ENCODE results near the gene FBLIM1. TPM values are rescaled to one million over a fixed set of nuclear protein-coding genes. Genes with fewer than 3 reads are reported as not detected.
"Not testable (repeated sequence)": the region's sequence is repeated elsewhere in the genome, so short reads cannot be mapped to it uniquely, and the experiment has no call there.

The FBLIM1 gene
- total and polyA plus RNA-seq, 2 experiments from 2014 or later = 117 to 120 TPM

DNA sequence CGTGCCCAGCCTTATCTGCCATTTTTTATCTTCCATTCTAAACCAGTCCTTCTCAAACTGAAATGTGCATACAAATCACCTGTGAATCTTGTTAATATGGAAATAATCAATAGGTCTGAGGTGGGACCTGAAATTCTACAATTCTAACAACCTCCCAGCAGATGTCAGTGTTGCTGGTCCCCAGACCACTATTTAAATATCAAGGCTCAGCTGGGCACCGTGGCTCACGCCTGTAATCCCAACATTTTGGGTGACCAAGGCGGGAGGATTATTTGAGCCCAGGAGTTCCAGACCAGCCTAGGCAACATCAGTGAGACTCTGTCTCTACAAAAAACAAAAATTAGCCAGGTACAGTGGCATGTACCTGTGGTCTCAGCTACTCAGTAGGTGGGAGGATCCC is 44.8 kb downstream of the FBLIM1 start:
- H3K36me3 ChIP-seq (replicated peaks; ENCODE audit: insufficient read depth, low read depth) = no peaks in the 10 kb centered on the region
- H3K27ac ChIP-seq = no peak overlapping the region
- H3K27me3 ChIP-seq = no peaks in the 10 kb centered on the region
- TF ChIP-seq, protein P1, sequence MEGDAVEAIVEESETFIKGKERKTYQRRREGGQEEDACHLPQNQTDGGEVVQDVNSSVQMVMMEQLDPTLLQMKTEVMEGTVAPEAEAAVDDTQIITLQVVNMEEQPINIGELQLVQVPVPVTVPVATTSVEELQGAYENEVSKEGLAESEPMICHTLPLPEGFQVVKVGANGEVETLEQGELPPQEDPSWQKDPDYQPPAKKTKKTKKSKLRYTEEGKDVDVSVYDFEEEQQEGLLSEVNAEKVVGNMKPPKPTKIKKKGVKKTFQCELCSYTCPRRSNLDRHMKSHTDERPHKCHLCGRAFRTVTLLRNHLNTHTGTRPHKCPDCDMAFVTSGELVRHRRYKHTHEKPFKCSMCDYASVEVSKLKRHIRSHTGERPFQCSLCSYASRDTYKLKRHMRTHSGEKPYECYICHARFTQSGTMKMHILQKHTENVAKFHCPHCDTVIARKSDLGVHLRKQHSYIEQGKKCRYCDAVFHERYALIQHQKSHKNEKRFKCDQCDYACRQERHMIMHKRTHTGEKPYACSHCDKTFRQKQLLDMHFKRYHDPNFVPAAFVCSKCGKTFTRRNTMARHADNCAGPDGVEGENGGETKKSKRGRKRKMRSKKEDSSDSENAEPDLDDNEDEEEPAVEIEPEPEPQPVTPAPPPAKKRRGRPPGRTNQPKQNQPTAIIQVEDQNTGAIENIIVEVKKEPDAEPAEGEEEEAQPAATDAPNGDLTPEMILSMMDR (IDR thresholded peaks at IDR 0.05; ENCODE audit: poor library complexity) = peak; percentile 52
- TF ChIP-seq EZH2 (IDR thresholded peaks at IDR 0.05; ENCODE audit: borderline replicate concordance) (no peak), EZH2phosphoT487 (IDR thresholded peaks at IDR 0.05; ENCODE audit: low read depth, severe bottlenecking, unreplicated experiment) (no peak)
- no peak overlapping the region for H2AFZ ChIP-seq
- H3K4me3 ChIP-seq = no peak overlapping the region
- no peak overlapping the region for H3K4me2 ChIP-seq
- WGBS (ENCODE audit: low lambda C conversion rate, missing lambda C conversion rate) = 34% methylated on average over 4 of the region's 4 CpGs
- DNase-seq (ENCODE audit: low spot score) = peak; percentile 48
- no peaks in the 10 kb centered on the region for H3K79me2 ChIP-seq
- H3K4me1 ChIP-seq (ENCODE audit: insufficient read depth) = peaks cover 27% of the 10 kb centered on the region
- no peaks in the 10 kb centered on the region for H3K9me2 ChIP-seq (replicated peaks; ENCODE audit: insufficient read depth)
- H3K9me3 ChIP-seq (ENCODE audit: low read depth) = no peaks in the 10 kb centered on the region
- H4K20me1 ChIP-seq (ENCODE audit: insufficient read depth, poor library complexity, severe bottlenecking) = no peaks in the 10 kb centered on the region

DNA sequence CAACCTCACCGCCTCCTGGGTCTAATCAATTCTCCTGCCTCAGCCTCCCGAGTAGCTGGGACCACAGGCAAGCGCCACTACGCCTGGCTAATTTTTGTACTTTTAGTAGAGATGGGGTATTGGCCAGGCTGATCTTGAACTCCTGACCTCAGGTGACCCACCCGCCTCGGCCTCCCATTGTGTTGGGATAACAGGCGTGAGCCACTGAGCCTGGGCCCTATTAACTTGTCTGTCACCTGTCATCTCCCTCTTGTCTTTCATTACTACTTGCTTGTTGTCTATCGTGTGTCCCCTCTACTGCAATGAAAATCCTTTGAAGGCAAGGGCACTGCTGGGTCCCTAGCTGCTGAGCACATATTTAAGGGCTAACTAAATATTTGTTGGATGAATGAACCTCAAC is 45.5 kb downstream of the FBLIM1 start:
- TF ChIP-seq EZH2phosphoT487 (IDR thresholded peaks at IDR 0.05; ENCODE audit: low read depth, severe bottlenecking, unreplicated experiment) (no peak), EZH2 (IDR thresholded peaks at IDR 0.05; ENCODE audit: borderline replicate concordance) (no peak)
- TF ChIP-seq, protein P1 (IDR thresholded peaks at IDR 0.05; ENCODE audit: poor library complexity) = no peak
- no peaks in the 10 kb centered on the region for H3K27me3 ChIP-seq
- no peaks in the 10 kb centered on the region for H3K9me2 ChIP-seq (replicated peaks; ENCODE audit: insufficient read depth)
- no peaks in the 10 kb centered on the region for H3K36me3 ChIP-seq (replicated peaks; ENCODE audit: insufficient read depth, low read depth)
- DNase-seq (ENCODE audit: low spot score) = no peak
- H2AFZ ChIP-seq = no peak overlapping the region
- H3K4me2 ChIP-seq = no peak overlapping the region
- H3K4me3 ChIP-seq = no peak overlapping the region
- 78% methylated on average over 8 of the region's 8 CpGs for WGBS (ENCODE audit: low lambda C conversion rate, missing lambda C conversion rate)
- peaks cover 24% of the 10 kb centered on the region for H3K4me1 ChIP-seq (ENCODE audit: insufficient read depth)
- no peaks in the 10 kb centered on the region for H3K9me3 ChIP-seq (ENCODE audit: low read depth)
- H4K20me1 ChIP-seq (ENCODE audit: insufficient read depth, poor library complexity, severe bottlenecking) = no peaks in the 10 kb centered on the region
- no peak overlapping the region for H3K27ac ChIP-seq
- no peaks in the 10 kb centered on the region for H3K79me2 ChIP-seq

DNA sequence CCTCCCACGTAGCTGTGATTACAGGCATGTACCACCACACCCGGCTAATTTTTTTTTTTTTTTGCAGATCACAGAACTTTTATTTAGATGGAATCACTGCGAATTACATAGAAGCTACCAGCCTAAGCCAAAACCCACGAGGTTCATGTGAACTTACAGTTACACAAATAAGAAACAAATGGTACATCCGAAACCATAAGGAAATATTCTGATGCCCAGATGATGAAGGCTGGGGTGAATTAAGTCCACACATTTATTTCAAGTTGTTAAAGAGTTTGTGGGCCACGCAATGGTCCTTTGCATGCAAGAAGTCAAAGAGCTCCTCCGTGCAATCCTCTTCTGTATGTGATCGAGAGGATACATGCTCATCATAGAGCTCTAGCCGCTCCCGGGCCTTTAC is 48.5 kb downstream of the FBLIM1 start:
- Histone ChIP-seq H3K27ac (no peak overlapping the region), H2AFZ (no peak overlapping the region), H3K4me1 (ENCODE audit: insufficient read depth) (no peaks in the 10 kb centered on the region), H3K27me3 (no peaks in the 10 kb centered on the region), H3K4me2 (no peak overlapping the region), H3K4me3 (no peak overlapping the region), H3K9me3 (ENCODE audit: low read depth) (no peaks in the 10 kb centered on the region), H3K9me2 (replicated peaks; ENCODE audit: insufficient read depth) (no peaks in the 10 kb centered on the region), H4K20me1 (ENCODE audit: insufficient read depth, poor library complexity, severe bottlenecking) (no peaks in the 10 kb centered on the region), H3K79me2 (no peaks in the 10 kb centered on the region), H3K36me3 (replicated peaks; ENCODE audit: insufficient read depth, low read depth) (no peaks in the 10 kb centered on the region)
- TF ChIP-seq, protein P1 (IDR thresholded peaks at IDR 0.05; ENCODE audit: poor library complexity) = no peak
- TF ChIP-seq EZH2 (IDR thresholded peaks at IDR 0.05; ENCODE audit: borderline replicate concordance) (no peak), EZH2phosphoT487 (IDR thresholded peaks at IDR 0.05; ENCODE audit: low read depth, severe bottlenecking, unreplicated experiment) (no peak)
- WGBS (ENCODE audit: low lambda C conversion rate, missing lambda C conversion rate) = 92% methylated on average over 10 of the region's 10 CpGs
- no peak for DNase-seq (ENCODE audit: low spot score)

DNA sequence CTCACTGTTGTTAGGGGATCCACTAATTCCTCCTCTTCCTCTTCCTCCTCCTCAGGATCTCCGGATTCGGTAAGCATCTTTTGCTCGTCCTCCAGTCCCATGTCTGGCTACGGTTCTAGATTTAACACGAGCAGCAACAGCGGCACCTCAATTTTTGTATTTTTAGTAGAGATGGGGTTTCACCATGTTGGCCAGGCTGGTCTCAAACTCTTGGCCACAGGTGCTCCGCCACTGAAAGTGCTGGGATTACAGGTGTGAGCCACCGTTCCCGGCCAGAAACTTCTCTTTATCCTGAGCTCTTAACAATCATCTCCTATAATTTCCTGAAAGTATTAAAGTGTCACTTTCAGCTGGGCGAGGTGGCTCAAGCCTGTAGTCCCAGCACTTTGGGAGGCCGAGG is 49.0 kb downstream of the FBLIM1 start, which contains the start of gene UQCRHL:
Gene UQCRHL (minus strand): TSS at position 101 of the 400 bp plus-strand sequence. CDS start 0 bp downstream, at position 101.
- H3K79me2 ChIP-seq; H3K36me3 ChIP-seq (replicated peaks; ENCODE audit: insufficient read depth, low read depth); H3K4me3 ChIP-seq; H4K20me1 ChIP-seq (ENCODE audit: insufficient read depth, poor library complexity, severe bottlenecking); H3K27me3 ChIP-seq; H3K4me2 ChIP-seq; H2AFZ ChIP-seq; H3K9me2 ChIP-seq (replicated peaks; ENCODE audit: insufficient read depth); H3K9me3 ChIP-seq (ENCODE audit: low read depth); H3K27ac ChIP-seq; H3K4me1 ChIP-seq (ENCODE audit: insufficient read depth); DNase-seq (ENCODE audit: low spot score): not testable (repeated sequence)
- WGBS (ENCODE audit: low lambda C conversion rate, missing lambda C conversion rate) = 95% methylated on average over 11 of the region's 11 CpGs
